A549 (cell line): ENCODE data around the gene MAPRE2. TPM values are rescaled to one million over a fixed set of nuclear protein-coding genes. Genes with fewer than 3 reads are reported as not detected.

ENCODE experiments used
- ATAC-seq, 2 experiments: fragments of 200-7000 bp in 1 of 2; fragments of >200 bp in 1 of 2; cut with Nextera tagmentation in 1 of 2; cut with Tn5 transposase in 1 of 2; 3 replicates each; pipeline versions ENCODE4 v1.8.0 to v1.9.1; 2018 to 2020; ENCODE audit warnings: mild to moderate bottlenecking in 1 of 2, moderate library complexity in 1 of 2
- CTCF ChIA-PET: fragments of 300-600 bp; sonication (Branson Sonifier 250); formaldehyde crosslinking; extraction: SDS; loops from one replicate; lab custom pipeline; 2021; ENCODE audit warnings: antibody characterized with exemption, inconsistent platforms; lab: Yijun Ruan, JAX
- POLR2A ChIA-PET: fragments of 350-600 bp; formaldehyde crosslinking; extraction: SDS; loops from one replicate; lab custom pipeline; 2021; ENCODE audit warnings: antibody characterized with exemption, inconsistent platforms; lab: Yijun Ruan, JAX
- DNase-seq, 2 experiments: peaks; one replicate each; pipeline versions ENCODE4 v3.0.0 to v3.0.0-alpha.2; 2011 to 2016; ENCODE audit warnings: low read depth in 1 of 2, low spot score in 1 of 2
- FAIRE-seq: peaks from 2 replicates; lab custom pipeline; 2011; peaks lifted over from hg19 to GRCh38; lab: Jason Lieb, UNC
- H3K27ac ChIP-seq, 2 experiments: fragments of >200 bp; sonication (Bioruptor Twin); formaldehyde crosslinking; 3 replicates each; pipeline ENCODE4 v1.5.1; 2016 to 2017
- H3K4me1 ChIP-seq: fragments of >200 bp; sonication (Bioruptor Twin); formaldehyde crosslinking; 3 replicates; pipeline ENCODE4 v1.6.1; 2016
- H3K4me2 ChIP-seq: fragments of >200 bp; sonication (Bioruptor Twin); formaldehyde crosslinking; 3 replicates; pipeline ENCODE4 v1.6.1; 2016
- H3K4me3 ChIP-seq: fragments of >200 bp; sonication (Bioruptor Twin); formaldehyde crosslinking; 3 replicates; pipeline ENCODE4 v1.5.1; 2016
- H3K9me3 ChIP-seq: fragments of >200 bp; sonication (Bioruptor Twin); formaldehyde crosslinking; 3 replicates; pipeline ENCODE4 v1.6.1; 2016
- BCL3 ChIP-seq: fragments of >200 bp; sonication (Bioruptor Twin); formaldehyde crosslinking; IDR thresholded peaks from 3 replicates; pipeline ENCODE4 v1.6.1; 2016
- BHLHE40 ChIP-seq: IDR thresholded peaks from 2 replicates; pipeline ENCODE4 v1.6.1; 2012; ENCODE audit warnings: low read depth, low read length, inconsistent platforms
- CBX8 ChIP-seq: fragments of 200-600 bp; sonication (generic); IDR thresholded peaks from 2 replicates; pipeline ENCODE4 v1.6.1; 2016
- CHD2 ChIP-seq: fragments of 150-350 bp; IDR thresholded peaks from 2 replicates; pipeline ENCODE4 v1.6.1; 2014; ENCODE audit warnings: low read length; ENCODE audit not compliant: partially characterized antibody
- CHD4 ChIP-seq: fragments of 200-600 bp; sonication (generic); IDR thresholded peaks from 2 replicates; pipeline ENCODE4 v1.6.1; 2016; ENCODE audit warnings: antibody characterized with exemption, mild to moderate bottlenecking, borderline replicate concordance
- E2F6 ChIP-seq: IDR thresholded peaks from 2 replicates; pipeline ENCODE4 v1.6.1; 2012; ENCODE audit warnings: low read depth, borderline replicate concordance
- EHMT2 ChIP-seq: fragments of 200-600 bp; sonication (generic); IDR thresholded peaks from 2 replicates; pipeline ENCODE4 v1.6.1; 2016; ENCODE audit warnings: antibody characterized with exemption, low read depth, mild to moderate bottlenecking, moderate library complexity
- ESRRA ChIP-seq: fragments of 150-350 bp; IDR thresholded peaks from 2 replicates; pipeline ENCODE4 v1.6.1; 2014; ENCODE audit warnings: mild to moderate bottlenecking, low read length, borderline replicate concordance
- FOXS1 ChIP-seq: fragments of 250-450 bp; sonication (Bioruptor Pico); IDR thresholded peaks from 2 replicates; pipeline ENCODE4 v1.5.0; 2020; ENCODE audit warnings: mild to moderate bottlenecking, moderate library complexity
- GATA3 ChIP-seq: IDR thresholded peaks from 2 replicates; pipeline ENCODE4 v1.6.1; 2012; ENCODE audit warnings: borderline replicate concordance
- HDAC2 ChIP-seq: fragments of 200-600 bp; sonication (generic); IDR thresholded peaks from 2 replicates; pipeline ENCODE4 v1.6.1; 2016
- HES2 ChIP-seq: fragments of >200 bp; sonication (Bioruptor Twin); formaldehyde crosslinking; IDR thresholded peaks from 2 replicates; pipeline ENCODE4 v1.6.1; 2016
- JUNB ChIP-seq: fragments of >200 bp; sonication (Bioruptor Twin); formaldehyde crosslinking; IDR thresholded peaks from 2 replicates; pipeline ENCODE4 v1.6.1; 2016
- MYC ChIP-seq: IDR thresholded peaks from 2 replicates; pipeline ENCODE4 v1.6.1; 2012; ENCODE audit warnings: mild to moderate bottlenecking, inconsistent platforms, low read length, improper control_type of control experiment, borderline replicate concordance
- POLR2A ChIP-seq: IDR thresholded peaks from 2 replicates; pipeline ENCODE4 v1.6.1; 2012; ENCODE audit warnings: mild to moderate bottlenecking, low read length
- POLR2AphosphoS2 ChIP-seq: conservative IDR thresholded peaks from 2 replicates; pipeline ENCODE4 v1.6.1; 2012; ENCODE audit warnings: low read length, improper control_type of control experiment, inconsistent platforms
- RAD21 ChIP-seq, 2 experiments: fragments of >200 bp in 1 of 2; sonication (Bioruptor Twin) in 1 of 2; formaldehyde crosslinking in 1 of 2; IDR thresholded peaks in 1 of 2; conservative IDR thresholded peaks in 1 of 2; 2 replicates in 1 of 2; 3 replicates in 1 of 2; pipeline ENCODE4 v1.6.1; 2012 to 2018; ENCODE audit warnings: inconsistent platforms in 1 of 2
- RARB ChIP-seq: fragments of 250-450 bp; sonication (Bioruptor Pico); IDR thresholded peaks from 2 replicates; pipeline ENCODE4 v1.8.0; 2021; ENCODE audit warnings: mild to moderate bottlenecking, moderate library complexity
- RCOR1 ChIP-seq: fragments of 150-350 bp; IDR thresholded peaks from 2 replicates; pipeline ENCODE4 v1.6.1; 2014; ENCODE audit warnings: antibody characterized with exemption, low read length, low read depth
- RFX5 ChIP-seq: fragments of 450-650 bp; IDR thresholded peaks from 2 replicates; pipeline ENCODE4 v1.7.1; 2014; ENCODE audit warnings: antibody characterized with exemption, mild to moderate bottlenecking, moderate library complexity
- SMC3 ChIP-seq: fragments of >200 bp; sonication (Bioruptor Twin); formaldehyde crosslinking; IDR thresholded peaks from 3 replicates; pipeline ENCODE4 v1.6.1; 2018; ENCODE audit warnings: inconsistent platforms
- ZC3H11A ChIP-seq: fragments of 450-650 bp; IDR thresholded peaks from 2 replicates; pipeline ENCODE4 v1.6.1; 2014; ENCODE audit warnings: antibody characterized with exemption, mild to moderate bottlenecking
- ZFP36 ChIP-seq: fragments of 450-650 bp; IDR thresholded peaks from 2 replicates; pipeline ENCODE4 v1.6.1; 2014; ENCODE audit warnings: borderline replicate concordance; ENCODE audit not compliant: partially characterized antibody
- ZSCAN20 ChIP-seq: fragments of 250-450 bp; sonication (Bioruptor Pico); IDR thresholded peaks from 2 replicates; pipeline ENCODE4 v1.8.0; 2022; ENCODE audit warnings: mild to moderate bottlenecking, moderate library complexity
- WGBS: methylation state at CpG from one replicate; pipeline ENCODE4 v1.1.6; 2017; ENCODE audit errors: missing lambda C conversion rate; 5-methylcytosine and 5-hydroxymethylcytosine counted together
- polyA plus RNA-seq, 4 experiments: library from polyadenylated mRNA; depleted of rRNA in 3 of 4; stranded (reverse); fragments of >200 nt; fragmentation: RNase III in 1 of 4; extraction: RNeasy Plus Mini Kit Qiagen cat#74134 plus additional on column Dnase treatment in 1 of 4; gene quantifications; 2 replicates in 3 of 4; 3 replicates in 1 of 4; pipeline ENCODE4 v1.2.3, GENCODE V29; 2011 to 2017
- TF ChIP-seq, protein P1 (sequence below): fragments of >200 bp; sonication (Bioruptor Twin); formaldehyde crosslinking; IDR thresholded peaks from 3 replicates; pipeline ENCODE4 v1.5.1; 2016
- TF ChIP-seq, protein P2 (sequence below): fragments of 450-650 bp; IDR thresholded peaks from 2 replicates; pipeline ENCODE4 v1.6.1; 2014; ENCODE audit warnings: antibody characterized with exemption
- TF ChIP-seq, protein P3 (sequence below): IDR thresholded peaks from 2 replicates; pipeline ENCODE4 v1.6.1; 2012

MAPRE2 gene
- polyA plus RNA-seq, 2 of the 4 experiments (the other 2 are of a cell fraction), result 11.4 to 59.1 TPM

GRCh38 chr18:35143622-35144596 lies 102.7 kb downstream of the MAPRE2 start:
- 43% methylated on average over 8 of the region's 8 CpGs for WGBS

DNA sequence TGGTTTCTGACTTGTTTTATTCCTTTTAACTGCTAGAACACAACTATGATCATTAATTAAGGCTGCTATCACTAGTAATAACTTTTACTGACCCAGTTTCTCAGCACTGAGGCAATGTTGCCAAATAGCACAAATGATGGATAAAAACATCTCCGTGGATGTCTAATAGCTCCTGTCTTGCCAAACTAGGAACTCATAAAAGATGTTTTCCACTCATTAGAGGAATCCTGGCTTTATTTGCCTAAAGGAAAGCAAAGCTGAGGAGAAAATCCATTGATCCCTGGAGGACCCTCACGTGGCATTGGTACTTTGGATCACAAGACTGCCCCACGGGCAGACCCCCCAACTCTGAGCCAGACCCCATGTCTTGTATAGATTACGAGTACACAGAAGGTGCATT lies 103.5 kb downstream of the MAPRE2 start:
- DNase-seq, result no peak
- ATAC-seq, result no peak
- POLR2A ChIA-PET, result no interaction called here
- FAIRE-seq, result no peak
- CTCF ChIA-PET, result interaction anchor here (0.7 to 3.0 kb wide), 11 partner anchors 9 to 527 kb away, joined by 3 to 17 read pairs (median 4); no protein-coding TSS in a partner anchor
- Histone ChIP-seq H3K9me3 (no peaks in the 10 kb centered on the region), H3K27ac (no peak overlapping the region), H3K4me2 (no peak overlapping the region), H3K4me1 (no peaks in the 10 kb centered on the region), H3K4me3 (no peak overlapping the region)
- 53% methylated on average over 4 of the region's 4 CpGs for WGBS
- TF ChIP-seq CHD2, result no peak
- TF ChIP-seq, protein P1, sequence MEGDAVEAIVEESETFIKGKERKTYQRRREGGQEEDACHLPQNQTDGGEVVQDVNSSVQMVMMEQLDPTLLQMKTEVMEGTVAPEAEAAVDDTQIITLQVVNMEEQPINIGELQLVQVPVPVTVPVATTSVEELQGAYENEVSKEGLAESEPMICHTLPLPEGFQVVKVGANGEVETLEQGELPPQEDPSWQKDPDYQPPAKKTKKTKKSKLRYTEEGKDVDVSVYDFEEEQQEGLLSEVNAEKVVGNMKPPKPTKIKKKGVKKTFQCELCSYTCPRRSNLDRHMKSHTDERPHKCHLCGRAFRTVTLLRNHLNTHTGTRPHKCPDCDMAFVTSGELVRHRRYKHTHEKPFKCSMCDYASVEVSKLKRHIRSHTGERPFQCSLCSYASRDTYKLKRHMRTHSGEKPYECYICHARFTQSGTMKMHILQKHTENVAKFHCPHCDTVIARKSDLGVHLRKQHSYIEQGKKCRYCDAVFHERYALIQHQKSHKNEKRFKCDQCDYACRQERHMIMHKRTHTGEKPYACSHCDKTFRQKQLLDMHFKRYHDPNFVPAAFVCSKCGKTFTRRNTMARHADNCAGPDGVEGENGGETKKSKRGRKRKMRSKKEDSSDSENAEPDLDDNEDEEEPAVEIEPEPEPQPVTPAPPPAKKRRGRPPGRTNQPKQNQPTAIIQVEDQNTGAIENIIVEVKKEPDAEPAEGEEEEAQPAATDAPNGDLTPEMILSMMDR, result no peak
- TF ChIP-seq EHMT2, result no peak
- TF ChIP-seq, protein P2, sequence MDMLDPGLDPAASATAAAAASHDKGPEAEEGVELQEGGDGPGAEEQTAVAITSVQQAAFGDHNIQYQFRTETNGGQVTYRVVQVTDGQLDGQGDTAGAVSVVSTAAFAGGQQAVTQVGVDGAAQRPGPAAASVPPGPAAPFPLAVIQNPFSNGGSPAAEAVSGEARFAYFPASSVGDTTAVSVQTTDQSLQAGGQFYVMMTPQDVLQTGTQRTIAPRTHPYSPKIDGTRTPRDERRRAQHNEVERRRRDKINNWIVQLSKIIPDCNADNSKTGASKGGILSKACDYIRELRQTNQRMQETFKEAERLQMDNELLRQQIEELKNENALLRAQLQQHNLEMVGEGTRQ, result no peak
- no peak for TF ChIP-seq FOXS1 (CRISPR knock-in tag)
- TF ChIP-seq RFX5, result no peak
- no peak for TF ChIP-seq POLR2A
- TF ChIP-seq ESRRA, result no peak
- no peak for TF ChIP-seq HES2
- no peak for TF ChIP-seq RARB (CRISPR knock-in tag)
- no peak for TF ChIP-seq JUNB
- no peak for TF ChIP-seq CBX8
- TF ChIP-seq ZC3H11A, result no peak
- TF ChIP-seq ZSCAN20, result no peak
- TF ChIP-seq RAD21 (conservative IDR thresholded peaks at IDR 0.05 in 1 of 2, IDR thresholded peaks at IDR 0.05 in 1 of 2), result no peak

More at GRCh38 chr18:35143622-35144596, 102.7 kb downstream of the MAPRE2 start:
- TF ChIP-seq GATA3 (no peak), HDAC2 (no peak), ZFP36 (no peak), BCL3 (no peak), MYC (no peak), CHD4 (no peak), POLR2AphosphoS2 (no peak), RCOR1 (no peak), E2F6 (no peak), RAD21 (conservative IDR thresholded peaks at IDR 0.05 in 1 of 2, IDR thresholded peaks at IDR 0.05 in 1 of 2) (peak; percentile 78 to 79), SMC3 (peak; percentile 79), BHLHE40 (no peak), JUNB (no peak)
- TF ChIP-seq, protein P1, result peak; percentile 67
- TF ChIP-seq, protein P3, sequence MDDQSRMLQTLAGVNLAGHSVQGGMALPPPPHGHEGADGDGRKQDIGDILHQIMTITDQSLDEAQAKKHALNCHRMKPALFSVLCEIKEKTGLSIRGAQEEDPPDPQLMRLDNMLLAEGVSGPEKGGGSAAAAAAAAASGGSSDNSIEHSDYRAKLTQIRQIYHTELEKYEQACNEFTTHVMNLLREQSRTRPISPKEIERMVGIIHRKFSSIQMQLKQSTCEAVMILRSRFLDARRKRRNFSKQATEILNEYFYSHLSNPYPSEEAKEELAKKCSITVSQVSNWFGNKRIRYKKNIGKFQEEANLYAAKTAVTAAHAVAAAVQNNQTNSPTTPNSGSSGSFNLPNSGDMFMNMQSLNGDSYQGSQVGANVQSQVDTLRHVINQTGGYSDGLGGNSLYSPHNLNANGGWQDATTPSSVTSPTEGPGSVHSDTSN, result no peak
- H3K4me3 ChIP-seq, result no peak overlapping the region
- ATAC-seq (peak; percentile 81 to 93; a peak in 5 of 6 replicates), DNase-seq (peak; percentile 19 to 56), FAIRE-seq (no peak)
- no peak overlapping the region for H3K4me2 ChIP-seq
- no peaks in the 10 kb centered on the region for H3K4me1 ChIP-seq
- no peaks in the 10 kb centered on the region for H3K9me3 ChIP-seq
- H3K27ac ChIP-seq, result no peak overlapping the region
- ChIA-PET CTCF (interaction anchor here (0.6 to 3.0 kb wide), 25 partner anchors 9 to 293 kb away, joined by 3 to 17 read pairs (median 3); no protein-coding TSS in a partner anchor), POLR2A (interaction anchor here (0.6 to 0.7 kb wide), 2 partner anchors 23 to 172 kb away, joined by 3 to 6 read pairs; no protein-coding TSS in a partner anchor)
